ENCODE results near the gene NAA38.
A peak's percentile ranks its signal among the peaks of the same experiment; 100 is the strongest.

- TF ChIP-seq CTCF (IDR thresholded peaks at IDR 0.05) = peak in 1 of 4 donors; percentile 4
- TF ChIP-seq POLR2A (IDR thresholded peaks at IDR 0.05) = peak; percentile 78
Measured at GRCh38 chr17:7835814-7836595, 21.4 kb downstream of the NAA38 start.

All from right lobe of liver (tissue), 4 donors.